ENCODE results near the gene SCYGR1.
"Not testable (repeated sequence)": the region's sequence is repeated elsewhere in the genome, so short reads cannot be mapped to it uniquely, and the experiment has no call there.

Gene SCYGR1

GRCh38 chr2:227370092-227370491 lies 17.7 kb downstream of the SCYGR1 start:
- no peak overlapping the region for H3K4me3 ChIP-seq (ENCODE audit: low read depth, low read length)
- H2AFZ ChIP-seq (ENCODE audit: low read length, unreplicated experiment): no peak overlapping the region
- no peaks in the 10 kb centered on the region for H3K36me3 ChIP-seq (ENCODE audit: insufficient read depth, low read length)
- no peaks in the 10 kb centered on the region for H3K27me3 ChIP-seq (ENCODE audit: insufficient read depth, low read length)
- no peaks in the 10 kb centered on the region for H3K79me2 ChIP-seq (ENCODE audit: control insufficient read depth, insufficient read depth, low read length, unreplicated experiment)
- H3K4me1 ChIP-seq (ENCODE audit: control insufficient read depth, insufficient read depth, low read length, unreplicated experiment): peaks cover 58% of the 10 kb centered on the region
- peak overlapping the region; percentile 94 for H3K27ac ChIP-seq (ENCODE audit: low read depth, low read length)

GRCh38 chr2:227368574-227368973 lies 19.2 kb downstream of the SCYGR1 start:
- no peaks in the 10 kb centered on the region for H3K27me3 ChIP-seq (ENCODE audit: insufficient read depth, low read length)
- peaks cover 56% of the 10 kb centered on the region for H3K4me1 ChIP-seq (ENCODE audit: control insufficient read depth, insufficient read depth, low read length, unreplicated experiment)
- H3K27ac ChIP-seq (ENCODE audit: low read depth, low read length): peak overlapping the region; percentile 94
- no peak overlapping the region for H2AFZ ChIP-seq (ENCODE audit: low read length, unreplicated experiment)
- no peaks in the 10 kb centered on the region for H3K36me3 ChIP-seq (ENCODE audit: insufficient read depth, low read length)
- no peak overlapping the region for H3K4me3 ChIP-seq (ENCODE audit: low read depth, low read length)
- no peaks in the 10 kb centered on the region for H3K79me2 ChIP-seq (ENCODE audit: control insufficient read depth, insufficient read depth, low read length, unreplicated experiment)

- no peaks in the 10 kb centered on the region for H3K36me3 ChIP-seq (ENCODE audit: insufficient read depth, low read length)
- no peaks in the 10 kb centered on the region for H3K79me2 ChIP-seq (ENCODE audit: control insufficient read depth, insufficient read depth, low read length, unreplicated experiment)
- H2AFZ ChIP-seq (ENCODE audit: low read length, unreplicated experiment): peak overlapping the region; percentile 7
- H3K4me3 ChIP-seq (ENCODE audit: low read depth, low read length): peak overlapping the region; percentile 24; the same call in 1 of the 2 replicates
- H3K27me3 ChIP-seq (ENCODE audit: insufficient read depth, low read length): no peaks in the 10 kb centered on the region
- peak overlapping the region; percentile 95 for H3K27ac ChIP-seq (ENCODE audit: low read depth, low read length)
- H3K4me1 ChIP-seq (ENCODE audit: control insufficient read depth, insufficient read depth, low read length, unreplicated experiment): peaks cover 56% of the 10 kb centered on the region
Observed at GRCh38 chr2:227367427-227367795, 20.3 kb downstream of the SCYGR1 start.

DNA sequence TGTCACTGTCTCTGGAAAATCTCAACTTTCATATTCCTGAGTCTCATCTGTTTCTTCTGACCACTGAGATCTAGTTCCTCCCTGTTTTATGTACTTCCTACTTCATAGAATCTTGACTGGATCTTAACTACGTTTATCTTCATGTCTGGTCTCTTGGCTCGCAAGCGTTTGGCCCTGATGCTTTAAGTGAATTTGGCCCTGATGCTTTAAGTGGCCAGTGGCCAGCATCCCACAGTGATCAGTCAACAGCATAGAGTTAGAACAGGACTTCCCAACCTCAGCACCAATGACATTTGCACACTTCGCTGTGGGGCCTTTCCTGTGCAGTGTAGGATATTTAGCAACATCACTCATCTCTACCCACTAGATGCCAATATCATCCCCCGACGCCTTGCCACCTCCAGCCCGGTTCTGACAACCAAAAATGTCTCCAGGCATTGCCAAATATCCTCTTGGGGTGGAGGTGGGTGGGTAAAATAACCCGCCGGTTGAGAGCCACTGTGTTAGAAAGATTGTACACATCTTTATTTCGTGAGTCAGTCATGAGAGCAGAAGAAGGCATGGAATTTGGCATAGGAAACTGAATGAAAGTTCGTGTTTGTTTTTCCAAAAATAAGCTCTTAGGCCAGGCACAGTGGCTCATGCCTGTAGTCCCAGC lies 20.9 kb downstream of the SCYGR1 start:
- H3K79me2 ChIP-seq (ENCODE audit: control insufficient read depth, insufficient read depth, low read length, unreplicated experiment): no peaks in the 10 kb centered on the region
- H2AFZ ChIP-seq (ENCODE audit: low read length, unreplicated experiment): no peak overlapping the region
- no peaks in the 10 kb centered on the region for H3K36me3 ChIP-seq (ENCODE audit: insufficient read depth, low read length)
- peak overlapping the region; percentile 95 for H3K27ac ChIP-seq (ENCODE audit: low read depth, low read length)
- peaks cover 54% of the 10 kb centered on the region for H3K4me1 ChIP-seq (ENCODE audit: control insufficient read depth, insufficient read depth, low read length, unreplicated experiment)
- H3K4me3 ChIP-seq (ENCODE audit: low read depth, low read length): peak overlapping the region; percentile 24; the same call in 1 of the 2 replicates
- H3K27me3 ChIP-seq (ENCODE audit: insufficient read depth, low read length): no peaks in the 10 kb centered on the region

DNA sequence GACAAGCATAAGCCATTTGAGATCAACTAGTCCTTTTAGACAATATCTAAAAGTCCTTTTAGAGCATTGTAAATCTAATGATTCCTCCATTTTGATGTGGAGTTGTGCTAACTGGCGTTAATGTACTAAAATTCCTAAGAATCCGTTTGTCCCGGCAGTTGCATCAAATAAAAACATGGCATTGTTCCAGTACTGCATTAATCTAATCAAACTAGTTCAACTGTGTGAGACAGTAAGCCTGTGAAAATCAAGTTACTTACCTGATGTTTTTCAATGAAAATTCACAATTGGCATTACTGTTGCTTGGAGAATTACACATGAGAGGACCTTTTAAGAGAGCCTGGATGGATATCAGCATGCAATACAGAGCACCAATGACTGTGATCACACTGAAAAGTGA lies 21.9 kb downstream of the SCYGR1 start:
- no peaks in the 10 kb centered on the region for H3K27me3 ChIP-seq (ENCODE audit: insufficient read depth, low read length)
- peak overlapping the region; percentile 39 for H2AFZ ChIP-seq (ENCODE audit: low read length, unreplicated experiment)
- peak overlapping the region; percentile 95 for H3K27ac ChIP-seq (ENCODE audit: low read depth, low read length)

GRCh38 chr2:227364585-227365263 lies 23.0 kb downstream of the SCYGR1 start:
- peaks cover 36% of the 10 kb centered on the region for H3K4me1 ChIP-seq (ENCODE audit: control insufficient read depth, insufficient read depth, low read length, unreplicated experiment)
- H3K4me3 ChIP-seq (ENCODE audit: low read depth, low read length); H3K36me3 ChIP-seq (ENCODE audit: insufficient read depth, low read length); H3K27me3 ChIP-seq (ENCODE audit: insufficient read depth, low read length); H3K79me2 ChIP-seq (ENCODE audit: control insufficient read depth, insufficient read depth, low read length, unreplicated experiment); H2AFZ ChIP-seq (ENCODE audit: low read length, unreplicated experiment): not testable (repeated sequence)
- peak overlapping the region; percentile 0; the same call in 1 of the 2 replicates for H3K27ac ChIP-seq (ENCODE audit: low read depth, low read length)

More for the DNA sequence above, 21.9 kb downstream of the SCYGR1 start:
- Histone ChIP-seq H3K79me2 (ENCODE audit: control insufficient read depth, insufficient read depth, low read length, unreplicated experiment) (no peaks in the 10 kb centered on the region), H3K36me3 (ENCODE audit: insufficient read depth, low read length) (no peaks in the 10 kb centered on the region), H3K4me3 (ENCODE audit: low read depth, low read length) (no peak overlapping the region), H3K4me1 (ENCODE audit: control insufficient read depth, insufficient read depth, low read length, unreplicated experiment) (peaks cover 46% of the 10 kb centered on the region)

DNA sequence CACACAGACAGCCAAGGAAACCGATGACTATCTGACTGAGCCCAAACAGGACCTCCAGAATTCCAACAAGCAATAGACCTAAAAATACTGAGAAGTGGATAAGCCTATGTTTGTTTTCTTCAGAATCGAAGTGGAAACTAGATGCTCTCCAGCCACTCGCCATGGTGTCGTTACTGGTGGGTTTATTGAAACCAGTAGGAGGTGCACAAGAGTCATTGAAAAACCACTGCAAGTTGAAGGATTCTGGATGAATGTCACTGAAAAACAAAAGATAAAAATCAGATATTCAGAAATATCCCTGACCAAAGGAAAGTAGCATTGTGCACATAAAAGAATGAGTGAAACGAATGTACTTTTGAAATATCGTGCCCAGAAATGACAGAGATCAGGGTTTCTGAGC lies 24.0 kb downstream of the SCYGR1 start:
- no peak overlapping the region for H2AFZ ChIP-seq (ENCODE audit: low read length, unreplicated experiment)
- no peaks in the 10 kb centered on the region for H3K27me3 ChIP-seq (ENCODE audit: insufficient read depth, low read length)
- H3K4me1 ChIP-seq (ENCODE audit: control insufficient read depth, insufficient read depth, low read length, unreplicated experiment): peaks cover 27% of the 10 kb centered on the region
- H3K79me2 ChIP-seq (ENCODE audit: control insufficient read depth, insufficient read depth, low read length, unreplicated experiment): no peaks in the 10 kb centered on the region
- peaks cover 6% of the 10 kb centered on the region; the same call in 1 of the 2 replicates for H3K36me3 ChIP-seq (ENCODE audit: insufficient read depth, low read length)
- H3K4me3 ChIP-seq (ENCODE audit: low read depth, low read length): no peak overlapping the region
- H3K27ac ChIP-seq (ENCODE audit: low read depth, low read length): no peak overlapping the region

DNA sequence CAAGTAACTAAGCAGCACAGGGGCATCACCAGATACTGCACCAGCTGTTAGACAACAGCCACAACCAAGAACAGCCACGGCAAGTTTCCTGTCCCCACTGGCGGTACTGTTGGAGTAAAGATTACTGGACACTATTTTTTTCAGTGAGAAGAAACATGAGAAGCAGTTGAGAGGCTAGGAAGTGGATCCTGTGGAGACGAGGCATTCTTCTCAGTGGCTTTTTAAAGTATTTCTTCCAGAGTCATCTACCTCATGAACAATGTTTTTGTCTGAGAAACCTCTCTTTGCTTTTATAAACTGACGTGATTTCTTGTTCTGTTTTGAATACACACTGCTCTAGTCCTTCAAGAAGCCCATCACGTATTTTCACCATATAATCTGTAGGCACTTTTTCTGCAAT lies 27.4 kb downstream of the SCYGR1 start:
- no peak overlapping the region for H3K4me3 ChIP-seq (ENCODE audit: low read depth, low read length)
- no peaks in the 10 kb centered on the region for H3K27me3 ChIP-seq (ENCODE audit: insufficient read depth, low read length)
- no peaks in the 10 kb centered on the region for H3K79me2 ChIP-seq (ENCODE audit: control insufficient read depth, insufficient read depth, low read length, unreplicated experiment)
- H3K4me1 ChIP-seq (ENCODE audit: control insufficient read depth, insufficient read depth, low read length, unreplicated experiment): peaks cover 3% of the 10 kb centered on the region
- H3K27ac ChIP-seq (ENCODE audit: low read depth, low read length): no peak overlapping the region
- H3K36me3 ChIP-seq (ENCODE audit: insufficient read depth, low read length): peaks cover 27% of the 10 kb centered on the region
- H2AFZ ChIP-seq (ENCODE audit: low read length, unreplicated experiment): no peak overlapping the region

DNA sequence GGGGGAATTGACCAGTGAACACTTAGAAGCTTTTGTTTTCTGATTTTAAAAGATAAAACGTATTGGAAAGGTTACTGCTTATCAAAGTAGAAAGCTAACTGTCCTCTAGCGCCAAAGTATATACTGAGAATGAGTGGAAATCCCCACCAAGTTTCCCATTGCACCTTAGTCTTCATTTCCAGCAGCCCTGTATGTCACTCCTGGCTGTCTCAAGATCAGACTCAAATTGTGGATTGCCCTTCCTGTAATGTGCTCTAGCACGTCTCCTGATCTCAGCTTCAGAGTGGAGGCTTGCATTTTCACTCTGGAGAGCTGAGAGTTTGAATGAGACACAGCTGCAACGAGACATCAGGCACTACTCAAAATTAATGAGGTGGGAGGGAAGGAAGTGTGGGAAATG lies 36.1 kb downstream of the SCYGR1 start:
- Histone ChIP-seq H3K27ac (ENCODE audit: low read depth, low read length) (no peak overlapping the region), H3K4me3 (ENCODE audit: low read depth, low read length) (no peak overlapping the region), H3K36me3 (ENCODE audit: insufficient read depth, low read length) (peaks cover 14% of the 10 kb centered on the region; the same call in 1 of the 2 replicates), H2AFZ (ENCODE audit: low read length, unreplicated experiment) (no peak overlapping the region), H3K27me3 (ENCODE audit: insufficient read depth, low read length) (no peaks in the 10 kb centered on the region), H3K4me1 (ENCODE audit: control insufficient read depth, insufficient read depth, low read length, unreplicated experiment) (no peaks in the 10 kb centered on the region), H3K79me2 (ENCODE audit: control insufficient read depth, insufficient read depth, low read length, unreplicated experiment) (no peaks in the 10 kb centered on the region)

DNA sequence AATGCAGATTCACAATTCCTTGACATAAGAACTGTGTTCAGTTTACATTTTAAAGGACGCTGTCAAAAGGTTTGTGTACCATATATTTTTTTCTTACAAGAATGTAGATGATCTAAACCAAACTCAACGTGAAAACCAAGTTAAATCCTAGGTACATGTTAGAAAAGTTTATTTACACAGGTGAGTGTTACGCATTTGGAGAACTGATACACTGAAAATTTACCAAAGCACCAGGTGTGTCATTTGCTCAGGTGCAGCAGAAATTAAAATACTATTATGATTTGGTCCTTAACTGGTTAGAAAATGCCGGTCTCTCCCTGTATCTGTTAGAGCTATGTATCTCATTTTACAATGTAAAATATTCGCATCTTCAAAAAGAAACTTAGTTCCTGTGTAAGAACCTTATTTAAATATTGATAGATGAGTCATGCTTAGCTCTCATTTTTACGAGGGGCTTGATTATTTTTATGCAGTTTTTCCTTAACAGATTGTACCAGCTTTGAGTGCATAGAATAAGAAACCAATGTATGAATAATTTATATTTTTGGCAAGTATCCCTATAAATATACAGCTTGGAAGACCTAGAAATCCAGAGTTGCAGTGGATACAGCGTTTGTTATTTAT lies 37.6 kb downstream of the SCYGR1 start:
- no peak overlapping the region for H3K27ac ChIP-seq (ENCODE audit: low read depth, low read length)
- H3K4me3 ChIP-seq (ENCODE audit: low read depth, low read length): no peak overlapping the region
- 0 out of 2 replicates have a peak, but pooled peaks cover 3% of the 10 kb centered on the region for H3K36me3 ChIP-seq (ENCODE audit: insufficient read depth, low read length)
- no peak overlapping the region for H2AFZ ChIP-seq (ENCODE audit: low read length, unreplicated experiment)
- no peaks in the 10 kb centered on the region for H3K27me3 ChIP-seq (ENCODE audit: insufficient read depth, low read length)
- H3K4me1 ChIP-seq (ENCODE audit: control insufficient read depth, insufficient read depth, low read length, unreplicated experiment): no peaks in the 10 kb centered on the region
- H3K79me2 ChIP-seq (ENCODE audit: control insufficient read depth, insufficient read depth, low read length, unreplicated experiment): no peaks in the 10 kb centered on the region

All from ACC112 (cell line).